ENCODE results near the gene TTC4.
A peak's percentile ranks its signal among the peaks of the same experiment; 100 is the strongest.

TTC4 gene

GRCh38 chr1:54705153-54705552 lies 10.5 kb upstream of the TTC4 start:
- DNase-seq (ENCODE audit: low spot score): no peak

GRCh38 chr1:54706419-54706818 lies 9.2 kb upstream of the TTC4 start:
- no peak for DNase-seq (ENCODE audit: low spot score)

- DNase-seq (ENCODE audit: low spot score): no peak
Measured at GRCh38 chr1:54708385-54708784, 7.3 kb upstream of the TTC4 start.

- no peak for DNase-seq (ENCODE audit: low spot score)
Measured at GRCh38 chr1:54709547-54710292, 5.9 kb upstream of the TTC4 start.

- DNase-seq (ENCODE audit: low spot score): no peak
Measured at GRCh38 chr1:54710434-54710833, 5.2 kb upstream of the TTC4 start.

- DNase-seq (ENCODE audit: low spot score): no peak
Measured at GRCh38 chr1:54710841-54711240, 4.8 kb upstream of the TTC4 start.

GRCh38 chr1:54711536-54711935 lies 4.1 kb upstream of the TTC4 start:
- no peak for DNase-seq (ENCODE audit: low spot score)

- no peak for DNase-seq (ENCODE audit: low spot score)
Measured at GRCh38 chr1:54714881-54715492, 674 bp upstream of the TTC4 start.

- no peak for DNase-seq (ENCODE audit: low spot score)
Measured at GRCh38 chr1:54716299-54717047, 812 bp downstream of the TTC4 start.

GRCh38 chr1:54721719-54722118 lies 6.1 kb downstream of the TTC4 start:
- DNase-seq (ENCODE audit: low spot score): no peak

- DNase-seq (ENCODE audit: low spot score): no peak
Measured at GRCh38 chr1:54723985-54724384, 8.3 kb downstream of the TTC4 start.

- DNase-seq (ENCODE audit: low spot score): no peak
Measured at GRCh38 chr1:54724771-54725170, 9.1 kb downstream of the TTC4 start.

GRCh38 chr1:54728027-54728426 lies 12.4 kb downstream of the TTC4 start:
- DNase-seq (ENCODE audit: low spot score): no peak

GRCh38 chr1:54736685-54737084 lies 21.0 kb downstream of the TTC4 start:
- no peak for DNase-seq (ENCODE audit: low spot score)

- DNase-seq (ENCODE audit: low spot score): no peak
Measured at GRCh38 chr1:54738244-54738643, 22.6 kb downstream of the TTC4 start.

- DNase-seq (ENCODE audit: low spot score): peak; percentile 37
Measured at GRCh38 chr1:54741531-54741930, 25.9 kb downstream of the TTC4 start.

GRCh38 chr1:54742282-54742681 lies 26.6 kb downstream of the TTC4 start:
- no peak for DNase-seq (ENCODE audit: low spot score)

GRCh38 chr1:54743416-54744226 lies 28.0 kb downstream of the TTC4 start:
- DNase-seq (ENCODE audit: low spot score): no peak

GRCh38 chr1:54744696-54745095 lies 29.0 kb downstream of the TTC4 start:
- DNase-seq (ENCODE audit: low spot score): no peak

- DNase-seq (ENCODE audit: low spot score): no peak
Measured at GRCh38 chr1:54745274-54745673, 29.6 kb downstream of the TTC4 start.

- no peak for DNase-seq (ENCODE audit: low spot score)
Measured at GRCh38 chr1:54745864-54746263, 30.2 kb downstream of the TTC4 start.

- DNase-seq (ENCODE audit: low spot score): no peak
Measured at GRCh38 chr1:54748094-54748835, 32.6 kb downstream of the TTC4 start.
